IPS-15b (cell line): ENCODE measurements around the gene CABLES1.

Experiments
- H3K27me3 ChIP-seq: one replicate; pipeline ENCODE4 v1.6.1; 2013; ENCODE audit warnings: low read length; ENCODE audit not compliant: control insufficient read depth, insufficient read depth
- H3K36me3 ChIP-seq: one replicate; pipeline ENCODE4 v1.6.1; 2013; ENCODE audit warnings: low read length; ENCODE audit not compliant: control insufficient read depth, insufficient read depth
- H3K4me1 ChIP-seq: one replicate; pipeline ENCODE4 v1.6.1; 2013; ENCODE audit warnings: mild to moderate bottlenecking, low read length; ENCODE audit not compliant: control insufficient read depth, insufficient read depth
- H3K4me3 ChIP-seq: one replicate; pipeline ENCODE4 v1.5.1; 2013; ENCODE audit warnings: low read depth, low read length
- H3K9ac ChIP-seq: one replicate; pipeline ENCODE4 v1.6.1; 2013; ENCODE audit warnings: low read depth, mild to moderate bottlenecking, low read length
- H3K9me3 ChIP-seq: one replicate; pipeline ENCODE4 v1.6.1; 2013; ENCODE audit warnings: mild to moderate bottlenecking, low read length; ENCODE audit not compliant: control insufficient read depth, insufficient read depth

The CABLES1 gene

GRCh38 chr18:23177433-23178072 lies 42.3 kb downstream of the CABLES1 start:
- peaks cover 4% of the 10 kb centered on the region for H3K4me1 ChIP-seq
- no peak overlapping the region for H3K9ac ChIP-seq
- no peaks in the 10 kb centered on the region for H3K9me3 ChIP-seq
- H3K36me3 ChIP-seq: no peaks in the 10 kb centered on the region
- no peaks in the 10 kb centered on the region for H3K27me3 ChIP-seq
- H3K4me3 ChIP-seq: no peak overlapping the region

- H3K9ac ChIP-seq: no peak overlapping the region
- no peaks in the 10 kb centered on the region for H3K9me3 ChIP-seq
- no peaks in the 10 kb centered on the region for H3K27me3 ChIP-seq
- no peak overlapping the region for H3K4me3 ChIP-seq
- no peaks in the 10 kb centered on the region for H3K36me3 ChIP-seq
- peaks cover 5% of the 10 kb centered on the region for H3K4me1 ChIP-seq
These were observed 42.9 kb downstream of the CABLES1 start for GRCh38 chr18:23178201-23178600.

GRCh38 chr18:23178661-23179081 lies 43.4 kb downstream of the CABLES1 start:
- no peaks in the 10 kb centered on the region for H3K36me3 ChIP-seq
- no peaks in the 10 kb centered on the region for H3K27me3 ChIP-seq
- peaks cover 9% of the 10 kb centered on the region for H3K4me1 ChIP-seq
- no peaks in the 10 kb centered on the region for H3K9me3 ChIP-seq
- no peak overlapping the region for H3K4me3 ChIP-seq
- H3K9ac ChIP-seq: no peak overlapping the region

- H3K36me3 ChIP-seq: no peaks in the 10 kb centered on the region
- H3K9ac ChIP-seq: no peak overlapping the region
- peaks cover 9% of the 10 kb centered on the region for H3K4me1 ChIP-seq
- H3K4me3 ChIP-seq: no peak overlapping the region
- H3K9me3 ChIP-seq: no peaks in the 10 kb centered on the region
- H3K27me3 ChIP-seq: no peaks in the 10 kb centered on the region
These were observed 44.1 kb downstream of the CABLES1 start for GRCh38 chr18:23179416-23179815.

GRCh38 chr18:23181547-23181946 lies 46.3 kb downstream of the CABLES1 start:
- Histone ChIP-seq H3K4me3 (no peak overlapping the region), H3K36me3 (no peaks in the 10 kb centered on the region), H3K27me3 (no peaks in the 10 kb centered on the region), H3K9ac (no peak overlapping the region), H3K4me1 (peaks cover 7% of the 10 kb centered on the region), H3K9me3 (no peaks in the 10 kb centered on the region)

- no peaks in the 10 kb centered on the region for H3K36me3 ChIP-seq
- H3K9ac ChIP-seq: no peak overlapping the region
- peaks cover 6% of the 10 kb centered on the region for H3K4me1 ChIP-seq
- H3K27me3 ChIP-seq: no peaks in the 10 kb centered on the region
- no peak overlapping the region for H3K4me3 ChIP-seq
- no peaks in the 10 kb centered on the region for H3K9me3 ChIP-seq
These were observed 47.3 kb downstream of the CABLES1 start for GRCh38 chr18:23182606-23183005.

- no peaks in the 10 kb centered on the region for H3K27me3 ChIP-seq
- H3K36me3 ChIP-seq: no peaks in the 10 kb centered on the region
- H3K4me3 ChIP-seq: no peak overlapping the region
- peaks cover 11% of the 10 kb centered on the region for H3K4me1 ChIP-seq
- no peaks in the 10 kb centered on the region for H3K9me3 ChIP-seq
- no peak overlapping the region for H3K9ac ChIP-seq
These were observed 48.3 kb downstream of the CABLES1 start for GRCh38 chr18:23183411-23184150.

- H3K9ac ChIP-seq: no peak overlapping the region
- H3K36me3 ChIP-seq: peaks cover 13% of the 10 kb centered on the region
- H3K27me3 ChIP-seq: no peaks in the 10 kb centered on the region
- H3K4me1 ChIP-seq: peaks cover 12% of the 10 kb centered on the region
- H3K9me3 ChIP-seq: no peaks in the 10 kb centered on the region
- no peak overlapping the region for H3K4me3 ChIP-seq
These were observed 51.5 kb downstream of the CABLES1 start for GRCh38 chr18:23186781-23187180.

GRCh38 chr18:23188068-23188760 lies 52.9 kb downstream of the CABLES1 start:
- Histone ChIP-seq H3K4me1 (peaks cover 11% of the 10 kb centered on the region), H3K36me3 (peaks cover 13% of the 10 kb centered on the region), H3K27me3 (no peaks in the 10 kb centered on the region), H3K9ac (no peak overlapping the region), H3K4me3 (no peak overlapping the region), H3K9me3 (no peaks in the 10 kb centered on the region)

GRCh38 chr18:23189099-23189498 lies 53.8 kb downstream of the CABLES1 start:
- Histone ChIP-seq H3K4me3 (no peak overlapping the region), H3K9me3 (no peaks in the 10 kb centered on the region), H3K36me3 (peaks cover 13% of the 10 kb centered on the region), H3K4me1 (peaks cover 9% of the 10 kb centered on the region), H3K9ac (no peak overlapping the region), H3K27me3 (no peaks in the 10 kb centered on the region)

- no peaks in the 10 kb centered on the region for H3K27me3 ChIP-seq
- H3K4me3 ChIP-seq: no peak overlapping the region
- no peak overlapping the region for H3K9ac ChIP-seq
- peaks cover 13% of the 10 kb centered on the region for H3K36me3 ChIP-seq
- peaks cover 11% of the 10 kb centered on the region for H3K4me1 ChIP-seq
- H3K9me3 ChIP-seq: no peaks in the 10 kb centered on the region
These were observed 54.7 kb downstream of the CABLES1 start for GRCh38 chr18:23189768-23190661.
